Subcutaneous adipose tissue (tissue), 4 donors: ENCODE results near the gene CCT6B. TPM values are rescaled to one million over a fixed set of nuclear protein-coding genes. Genes with fewer than 3 reads are reported as not detected.

ENCODE experiments used
- total RNA-seq, 4 donors: library from RNA; depleted of rRNA; stranded (reverse); fragments of >200 nt; gene quantifications; one replicate each; pipeline ENCODE4 v1.1.0, GENCODE V29; 2016
- TF ChIP-seq, protein P1 (sequence below): fragments of 450-650 bp; IDR thresholded peaks from one replicate; pipeline ENCODE4 v1.5.1; 2016; ENCODE audit warnings: low read depth, mild to moderate bottlenecking, control low read depth, antibody characterized with exemption, moderate library complexity

The CCT6B gene, protein sequence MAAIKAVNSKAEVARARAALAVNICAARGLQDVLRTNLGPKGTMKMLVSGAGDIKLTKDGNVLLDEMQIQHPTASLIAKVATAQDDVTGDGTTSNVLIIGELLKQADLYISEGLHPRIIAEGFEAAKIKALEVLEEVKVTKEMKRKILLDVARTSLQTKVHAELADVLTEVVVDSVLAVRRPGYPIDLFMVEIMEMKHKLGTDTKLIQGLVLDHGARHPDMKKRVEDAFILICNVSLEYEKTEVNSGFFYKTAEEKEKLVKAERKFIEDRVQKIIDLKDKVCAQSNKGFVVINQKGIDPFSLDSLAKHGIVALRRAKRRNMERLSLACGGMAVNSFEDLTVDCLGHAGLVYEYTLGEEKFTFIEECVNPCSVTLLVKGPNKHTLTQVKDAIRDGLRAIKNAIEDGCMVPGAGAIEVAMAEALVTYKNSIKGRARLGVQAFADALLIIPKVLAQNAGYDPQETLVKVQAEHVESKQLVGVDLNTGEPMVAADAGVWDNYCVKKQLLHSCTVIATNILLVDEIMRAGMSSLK
- 1 to 10 TPM; 3.1 to 6.2 (median 4.1) TPM for total RNA-seq

GRCh38 chr17:34961093-34961911 lies at the start of gene CCT6B, which contains the start of gene ZNF830:
TSS of gene CCT6B (minus strand) at chr17:34961460. CDS start at chr17:34961393, 67 bp downstream.
TSS of gene ZNF830 (plus strand) at chr17:34961540. CDS start at chr17:34961567, 27 bp downstream.
- TF ChIP-seq, protein P1, sequence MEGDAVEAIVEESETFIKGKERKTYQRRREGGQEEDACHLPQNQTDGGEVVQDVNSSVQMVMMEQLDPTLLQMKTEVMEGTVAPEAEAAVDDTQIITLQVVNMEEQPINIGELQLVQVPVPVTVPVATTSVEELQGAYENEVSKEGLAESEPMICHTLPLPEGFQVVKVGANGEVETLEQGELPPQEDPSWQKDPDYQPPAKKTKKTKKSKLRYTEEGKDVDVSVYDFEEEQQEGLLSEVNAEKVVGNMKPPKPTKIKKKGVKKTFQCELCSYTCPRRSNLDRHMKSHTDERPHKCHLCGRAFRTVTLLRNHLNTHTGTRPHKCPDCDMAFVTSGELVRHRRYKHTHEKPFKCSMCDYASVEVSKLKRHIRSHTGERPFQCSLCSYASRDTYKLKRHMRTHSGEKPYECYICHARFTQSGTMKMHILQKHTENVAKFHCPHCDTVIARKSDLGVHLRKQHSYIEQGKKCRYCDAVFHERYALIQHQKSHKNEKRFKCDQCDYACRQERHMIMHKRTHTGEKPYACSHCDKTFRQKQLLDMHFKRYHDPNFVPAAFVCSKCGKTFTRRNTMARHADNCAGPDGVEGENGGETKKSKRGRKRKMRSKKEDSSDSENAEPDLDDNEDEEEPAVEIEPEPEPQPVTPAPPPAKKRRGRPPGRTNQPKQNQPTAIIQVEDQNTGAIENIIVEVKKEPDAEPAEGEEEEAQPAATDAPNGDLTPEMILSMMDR: no peak

DNA sequence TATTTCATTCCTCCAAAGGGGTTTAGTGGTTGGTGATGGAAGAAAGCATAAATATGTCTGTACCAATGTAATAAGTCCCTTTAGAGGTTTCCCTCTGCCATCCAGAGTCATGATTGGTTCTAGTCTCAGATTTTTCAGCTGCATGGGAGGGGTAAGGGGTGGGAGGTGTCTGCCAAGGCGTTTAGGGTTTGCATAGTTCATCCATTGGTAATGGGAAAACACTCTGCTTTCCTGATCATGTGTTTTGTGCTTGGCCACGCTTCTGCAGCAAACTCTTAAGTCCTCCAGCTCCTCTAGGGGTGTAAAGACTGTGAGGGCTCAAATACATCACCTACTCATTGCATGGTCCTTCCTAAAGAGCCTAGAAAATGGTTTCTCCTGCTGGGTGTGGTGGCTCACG lies 48.8 kb upstream of the CCT6B start:
- TF ChIP-seq, protein P1: no peak

DNA sequence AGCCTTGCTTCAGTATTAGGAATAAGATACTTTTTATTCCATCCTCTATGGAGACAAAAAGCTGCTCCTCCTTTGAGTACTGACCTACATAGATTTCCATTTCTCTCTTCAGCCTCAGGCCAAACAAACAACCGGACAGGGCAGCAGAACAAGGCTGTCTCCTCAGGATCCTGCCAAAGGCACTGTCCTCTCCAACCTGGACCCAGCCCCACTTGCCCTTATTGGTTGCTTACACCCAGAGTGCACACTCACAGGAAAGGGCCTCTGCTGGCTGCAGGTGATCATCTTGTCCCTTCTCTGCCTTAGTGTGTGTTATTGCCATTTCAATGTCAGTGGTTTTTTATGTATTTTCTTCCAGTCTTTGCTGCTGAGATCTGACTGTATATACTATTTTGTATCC lies 45.7 kb upstream of the CCT6B start:
- TF ChIP-seq, protein P1: no peak

DNA sequence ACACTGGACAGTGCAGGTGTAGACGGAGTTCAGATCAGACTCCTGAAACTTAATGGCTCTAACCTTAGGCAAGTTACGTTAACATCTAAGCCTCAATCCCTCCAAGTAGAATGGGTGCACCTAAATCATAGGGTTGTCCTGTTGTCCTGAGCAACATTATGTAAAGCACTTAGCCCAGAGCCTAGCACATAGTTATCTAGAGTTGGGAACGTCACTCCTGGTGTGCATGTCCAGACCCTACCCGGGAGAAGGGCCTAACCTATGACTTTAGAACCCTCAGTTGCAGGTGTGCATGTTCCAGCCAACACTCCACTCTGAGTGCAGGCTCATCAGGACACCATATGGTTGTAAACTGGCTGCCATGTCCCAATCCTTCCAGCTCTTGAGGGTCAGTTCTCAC lies 45.1 kb upstream of the CCT6B start:
- TF ChIP-seq, protein P1: no peak

DNA sequence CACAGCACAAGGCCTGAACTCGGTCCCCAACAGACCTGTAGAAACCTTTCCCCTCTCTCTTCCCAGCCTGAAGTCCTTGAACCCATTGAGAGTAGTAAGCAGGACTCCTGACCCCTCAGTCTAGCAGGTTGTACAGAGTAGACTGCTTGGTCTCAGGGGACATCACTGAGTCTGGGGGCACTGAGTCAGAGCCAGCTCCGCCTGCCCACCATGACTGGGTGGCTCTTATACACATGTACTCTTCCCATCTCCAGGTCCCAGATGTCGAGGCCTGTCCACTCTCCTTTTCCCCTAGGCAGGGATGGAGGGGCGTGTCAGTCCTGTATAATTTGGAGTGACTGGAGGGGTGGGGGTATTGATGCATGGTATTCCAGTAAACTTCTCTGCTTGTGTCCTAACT lies 42.5 kb upstream of the CCT6B start:
- TF ChIP-seq, protein P1: no peak

DNA sequence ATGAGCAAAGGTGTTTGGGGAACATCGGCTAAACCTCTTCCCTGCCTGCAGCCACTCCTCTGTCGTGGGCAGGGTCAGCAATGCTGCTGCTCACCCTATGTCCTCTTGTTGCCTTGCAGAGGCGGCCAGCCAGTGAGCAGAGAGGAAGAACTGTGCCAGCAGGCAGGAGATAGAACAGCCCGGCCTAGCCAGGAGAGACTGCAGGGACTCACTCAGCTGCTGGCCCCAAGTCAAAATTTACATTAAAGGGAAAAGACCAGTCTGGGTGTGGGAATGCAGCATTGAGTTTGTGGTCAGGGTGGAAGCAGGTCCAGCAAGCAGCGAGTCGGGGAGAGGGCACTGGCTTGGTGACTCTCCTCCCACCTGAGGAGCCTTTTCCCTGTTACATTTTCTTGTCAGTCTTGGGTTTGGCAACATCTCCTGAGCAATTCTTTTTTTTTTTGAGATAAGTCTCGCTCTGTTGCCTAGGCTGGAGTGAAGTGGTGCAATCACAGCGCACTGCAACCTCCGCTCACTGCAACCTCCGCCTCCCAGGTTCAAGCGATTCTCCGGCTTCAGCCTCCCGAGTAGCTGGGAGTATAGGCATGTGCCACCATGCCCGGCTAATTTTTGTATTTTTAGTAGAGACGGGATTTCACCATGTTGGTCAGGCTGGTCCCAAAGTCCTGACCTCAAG lies 41.8 kb upstream of the CCT6B start:
- TF ChIP-seq, protein P1: no peak
